Thyroid gland (tissue), 4 donors: ENCODE data around the gene LRRC56.

Experiments
- POLR2A ChIP-seq, 2 donors: fragments of 450-650 bp; IDR thresholded peaks; one replicate each; pipeline ENCODE4 v1.6.1; 2017; ENCODE audit warnings: antibody characterized with exemption in 2 of 2, mild to moderate bottlenecking in 2 of 2, moderate library complexity in 1 of 2
- TF ChIP-seq, protein P1 (sequence below), 6 experiments: fragments of 200-600 bp in 3 of 6; fragments of 450-650 bp in 3 of 6; sonication (generic) in 3 of 6; IDR thresholded peaks; one replicate each; pipeline ENCODE4 v1.5.1; 2016 to 2019; ENCODE audit warnings: antibody characterized with exemption in 6 of 6, mild to moderate bottlenecking in 2 of 6, inconsistent platforms in 1 of 6, moderate library complexity in 1 of 6

DNA sequence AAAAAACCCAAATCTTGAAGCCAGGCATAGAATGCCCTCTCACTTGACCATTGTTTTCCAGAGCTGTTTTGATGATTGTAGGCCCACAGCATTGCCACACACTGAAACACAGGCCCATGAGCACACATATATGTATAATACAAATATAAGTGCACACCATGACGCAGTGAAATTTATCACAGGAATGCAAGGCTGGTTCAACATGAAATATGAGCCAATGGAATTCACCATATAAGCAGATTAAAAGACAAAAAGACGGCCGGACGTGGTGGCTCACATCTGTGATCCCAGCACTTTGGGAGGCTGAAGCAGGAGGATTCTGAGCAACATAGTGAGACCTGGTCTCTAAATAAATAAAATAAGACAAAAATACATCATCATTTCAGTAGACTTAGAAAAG lies 20.9 kb upstream of the LRRC56 start:
- TF ChIP-seq, protein P1, sequence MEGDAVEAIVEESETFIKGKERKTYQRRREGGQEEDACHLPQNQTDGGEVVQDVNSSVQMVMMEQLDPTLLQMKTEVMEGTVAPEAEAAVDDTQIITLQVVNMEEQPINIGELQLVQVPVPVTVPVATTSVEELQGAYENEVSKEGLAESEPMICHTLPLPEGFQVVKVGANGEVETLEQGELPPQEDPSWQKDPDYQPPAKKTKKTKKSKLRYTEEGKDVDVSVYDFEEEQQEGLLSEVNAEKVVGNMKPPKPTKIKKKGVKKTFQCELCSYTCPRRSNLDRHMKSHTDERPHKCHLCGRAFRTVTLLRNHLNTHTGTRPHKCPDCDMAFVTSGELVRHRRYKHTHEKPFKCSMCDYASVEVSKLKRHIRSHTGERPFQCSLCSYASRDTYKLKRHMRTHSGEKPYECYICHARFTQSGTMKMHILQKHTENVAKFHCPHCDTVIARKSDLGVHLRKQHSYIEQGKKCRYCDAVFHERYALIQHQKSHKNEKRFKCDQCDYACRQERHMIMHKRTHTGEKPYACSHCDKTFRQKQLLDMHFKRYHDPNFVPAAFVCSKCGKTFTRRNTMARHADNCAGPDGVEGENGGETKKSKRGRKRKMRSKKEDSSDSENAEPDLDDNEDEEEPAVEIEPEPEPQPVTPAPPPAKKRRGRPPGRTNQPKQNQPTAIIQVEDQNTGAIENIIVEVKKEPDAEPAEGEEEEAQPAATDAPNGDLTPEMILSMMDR (IDR thresholded peaks at IDR 0.05), result no peak
- no peak for TF ChIP-seq POLR2A (IDR thresholded peaks at IDR 0.05)
